GM21723 (cell line): ENCODE results near the gene ADAMTS4.
A peak's percentile ranks its signal among the peaks of the same experiment; 100 is the strongest.

Experiments
- ATAC-seq: cut with Tn5 transposase; IDR thresholded peaks from one replicate; pipeline ENCODE4 v1.9.1; 2021; ENCODE audit warnings: mild to moderate bottlenecking, moderate library complexity; ENCODE audit not compliant: unreplicated experiment

ADAMTS4 gene

GRCh38 chr1:161197560-161198193 lies 1.2 kb downstream of the ADAMTS4 start:
- no peak for ATAC-seq

GRCh38 chr1:161196521-161197451 lies 2.1 kb downstream of the ADAMTS4 start:
- no peak for ATAC-seq

GRCh38 chr1:161196111-161196510 lies 2.7 kb downstream of the ADAMTS4 start:
- no peak for ATAC-seq

GRCh38 chr1:161195171-161195570 lies 3.7 kb downstream of the ADAMTS4 start:
- ATAC-seq, result peak; percentile 61

- no peak for ATAC-seq
Observed at GRCh38 chr1:161193561-161194235, 5.2 kb downstream of the ADAMTS4 start.

- ATAC-seq, result peak; percentile 63
Observed at GRCh38 chr1:161192476-161193465, 6.1 kb downstream of the ADAMTS4 start.

GRCh38 chr1:161191971-161192370 lies 6.9 kb downstream of the ADAMTS4 start:
- ATAC-seq, result no peak

GRCh38 chr1:161190962-161191521 lies 7.8 kb downstream of the ADAMTS4 start:
- no peak for ATAC-seq

- ATAC-seq, result no peak
Observed at GRCh38 chr1:161189036-161189435, 9.8 kb downstream of the ADAMTS4 start.

GRCh38 chr1:161188381-161188780 lies 10.5 kb downstream of the ADAMTS4 start:
- ATAC-seq, result no peak

GRCh38 chr1:161187311-161187710 lies 11.5 kb downstream of the ADAMTS4 start:
- ATAC-seq, result no peak

GRCh38 chr1:161185732-161186311 lies 13.0 kb downstream of the ADAMTS4 start:
- peak; percentile 32 for ATAC-seq

- ATAC-seq, result peak; percentile 70
Observed at GRCh38 chr1:161185282-161185682, 13.6 kb downstream of the ADAMTS4 start.

GRCh38 chr1:161182214-161182613 lies 16.6 kb downstream of the ADAMTS4 start:
- ATAC-seq, result peak; percentile 43

GRCh38 chr1:161180639-161181038 lies 18.2 kb downstream of the ADAMTS4 start:
- ATAC-seq, result no peak

- ATAC-seq, result no peak
Observed at GRCh38 chr1:161179698-161180097, 19.2 kb downstream of the ADAMTS4 start.

- ATAC-seq, result no peak
Observed at GRCh38 chr1:161177936-161178244, 21.0 kb downstream of the ADAMTS4 start.

- ATAC-seq, result peak; percentile 74
Observed at GRCh38 chr1:161177112-161177935, 21.5 kb downstream of the ADAMTS4 start, which contains the start of gene B4GALT3. TSS of gene B4GALT3 (minus strand) at chr1:161177507. CDS start at chr1:161176060, 1,447 bp downstream.
